Type B pancreatic cell (in vitro differentiated cells): ENCODE measurements around the gene LARP4B. TPM values are rescaled to one million over a fixed set of nuclear protein-coding genes. Genes with fewer than 3 reads are reported as not detected.

Experiments
- DNase-seq: peaks from one replicate; pipeline ENCODE4 v3.0.0; 2021; ENCODE audit warnings: mixed read lengths; ENCODE audit not compliant: unreplicated experiment; ENCODE audit errors: extremely low spot score
- H3K27ac Mint-ChIP-seq: 2 replicates; pipeline ENCODE4 v1.8.0; 2021; ENCODE audit warnings: mild to moderate bottlenecking, mixed read lengths
- H3K27me3 Mint-ChIP-seq: 2 replicates; pipeline ENCODE4 v1.8.0; 2021; ENCODE audit warnings: mixed read lengths
- H3K36me3 Mint-ChIP-seq: 2 replicates; pipeline ENCODE4 v1.8.0; 2021; ENCODE audit warnings: mixed read lengths
- H3K4me1 Mint-ChIP-seq: one replicate; pipeline ENCODE4 v1.8.0; 2021; ENCODE audit warnings: mixed read lengths; ENCODE audit not compliant: unreplicated experiment
- H3K4me3 Mint-ChIP-seq: 2 replicates; pipeline ENCODE4 v1.8.0; 2021; ENCODE audit warnings: mild to moderate bottlenecking, mixed read lengths
- H3K9me3 Mint-ChIP-seq: 2 replicates; pipeline ENCODE4 v1.8.0; 2021; ENCODE audit warnings: mixed read lengths
- CTCF ChIP-seq: fragments of 200-600 bp; sonication (generic); conservative IDR thresholded peaks from 2 replicates; pipeline ENCODE4 v1.5.0; 2021; ENCODE audit warnings: antibody characterized with exemption, mild to moderate bottlenecking
- total RNA-seq: library from RNA; stranded (reverse); gene quantifications from 2 replicates; pipeline ENCODE4 v1.2.1, GENCODE V29; 2021; ENCODE audit warnings: low replicate concordance

LARP4B gene
- total RNA-seq, 1 donor from 2014 or later: 82.1 TPM

DNA sequence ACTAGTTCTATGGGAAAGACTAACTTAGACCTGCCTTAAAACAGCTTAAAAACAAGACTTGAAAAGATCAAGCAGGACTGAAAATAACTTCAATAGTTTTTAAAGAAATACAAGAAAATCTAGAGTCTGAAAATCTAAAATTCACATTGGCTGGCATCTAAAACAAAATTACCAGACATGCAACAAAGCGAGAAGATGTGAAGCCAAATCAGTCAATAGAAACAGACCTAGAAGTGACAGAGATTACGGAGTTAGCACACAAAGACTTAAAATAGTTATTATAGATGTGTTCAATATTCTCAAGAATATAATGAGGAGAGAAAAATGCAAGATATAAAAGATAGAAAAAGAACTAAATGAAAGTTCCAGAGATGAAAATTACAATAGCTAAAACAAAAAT lies 163.7 kb downstream of the LARP4B start:
- no peaks in the 10 kb centered on the region for H3K36me3 Mint-ChIP-seq
- no peak for TF ChIP-seq CTCF
- peaks cover 18% of the 10 kb centered on the region for H3K9me3 Mint-ChIP-seq
- no peaks in the 10 kb centered on the region for H3K4me1 Mint-ChIP-seq
- H3K27ac Mint-ChIP-seq: no peak overlapping the region
- H3K4me3 Mint-ChIP-seq: no peak overlapping the region
- no peak for DNase-seq
- peaks cover 9% of the 10 kb centered on the region for H3K27me3 Mint-ChIP-seq

DNA sequence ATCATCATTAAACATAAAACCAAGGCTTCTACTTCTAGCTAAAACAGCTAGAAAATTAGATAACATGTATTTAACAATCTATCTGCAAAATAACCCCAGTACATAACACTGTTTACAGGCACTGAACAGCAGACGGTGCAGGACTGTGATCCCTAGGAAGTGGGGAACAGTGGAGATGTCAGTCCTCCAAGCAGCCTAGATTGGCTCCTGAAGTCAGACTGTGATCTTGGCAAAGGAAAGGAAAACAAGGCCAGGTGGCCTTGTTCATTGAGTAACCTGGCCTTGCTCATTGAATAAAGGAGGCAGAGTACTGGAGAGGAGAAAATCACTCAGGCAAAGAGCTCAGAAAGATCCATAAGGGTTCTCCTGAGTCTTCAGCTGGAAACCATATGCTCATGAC lies 164.3 kb downstream of the LARP4B start:
- DNase-seq: no peak
- Mint-ChIP-seq H3K36me3 (no peaks in the 10 kb centered on the region), H3K4me3 (no peak overlapping the region), H3K27ac (no peak overlapping the region), H3K9me3 (peaks cover 23% of the 10 kb centered on the region), H3K27me3 (peaks cover 9% of the 10 kb centered on the region), H3K4me1 (no peaks in the 10 kb centered on the region)
- TF ChIP-seq CTCF: no peak

DNA sequence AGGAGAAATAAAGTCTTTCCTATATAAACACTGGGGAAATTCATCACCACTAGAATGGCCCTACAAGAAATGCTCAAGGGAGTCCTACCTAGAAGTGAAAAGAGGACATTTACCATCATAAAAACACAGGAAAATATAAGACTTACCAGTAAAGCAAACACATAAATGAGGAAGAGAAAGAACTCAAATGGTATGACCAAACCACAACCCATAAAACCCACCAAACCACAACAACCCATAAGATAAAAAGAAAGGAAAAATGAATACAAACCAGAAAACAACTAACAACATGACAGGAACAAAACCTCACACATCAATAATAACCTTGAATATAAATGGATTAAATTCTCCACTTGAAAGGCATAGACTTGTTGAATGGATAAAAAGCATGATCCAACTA lies 170.1 kb downstream of the LARP4B start:
- Mint-ChIP-seq H3K4me3 (no peak overlapping the region), H3K27me3 (peaks cover 12% of the 10 kb centered on the region), H3K4me1 (no peaks in the 10 kb centered on the region), H3K27ac (no peak overlapping the region), H3K9me3 (peaks cover 28% of the 10 kb centered on the region), H3K36me3 (no peaks in the 10 kb centered on the region)
- no peak for TF ChIP-seq CTCF
- no peak for DNase-seq

DNA sequence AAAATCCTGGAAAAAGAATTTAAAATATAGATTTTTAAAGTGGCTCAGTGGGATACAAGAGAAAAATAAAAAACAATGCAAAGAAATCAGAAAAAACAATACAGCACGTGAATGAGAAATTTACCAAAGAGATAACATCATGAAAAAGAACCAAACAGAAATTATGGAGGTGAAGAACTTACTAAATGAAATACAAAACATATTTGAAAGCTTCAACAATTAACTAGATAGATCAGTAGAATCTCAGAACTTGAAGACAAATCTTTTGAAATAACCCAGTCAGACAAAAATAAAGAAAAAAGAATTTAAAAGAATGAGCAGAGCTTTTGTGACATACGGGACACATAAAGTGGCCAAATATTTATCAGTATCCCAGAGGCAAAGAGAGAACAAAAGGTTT lies 170.9 kb downstream of the LARP4B start:
- no peaks in the 10 kb centered on the region for H3K4me1 Mint-ChIP-seq
- no peaks in the 10 kb centered on the region for H3K36me3 Mint-ChIP-seq
- TF ChIP-seq CTCF: no peak
- H3K4me3 Mint-ChIP-seq: no peak overlapping the region
- peaks cover 13% of the 10 kb centered on the region for H3K27me3 Mint-ChIP-seq
- no peak overlapping the region for H3K27ac Mint-ChIP-seq
- H3K9me3 Mint-ChIP-seq: peaks cover 28% of the 10 kb centered on the region
- no peak for DNase-seq

- Mint-ChIP-seq H3K9me3 (peaks cover 28% of the 10 kb centered on the region), H3K4me1 (no peaks in the 10 kb centered on the region), H3K36me3 (no peaks in the 10 kb centered on the region), H3K4me3 (no peak overlapping the region), H3K27ac (no peak overlapping the region), H3K27me3 (peaks cover 16% of the 10 kb centered on the region)
- no peak for TF ChIP-seq CTCF
- DNase-seq: no peak
These were observed 171.5 kb downstream of the LARP4B start for GRCh38 chr10:759898-760477.

Other genes starting within 250 kb of the LARP4B start
- 22.6 and 23.1 TPM in 2 replicates for gene DIP2C, start 242.0 kb downstream of the LARP4B start, total RNA-seq
- 57.8 and 65.9 TPM in 2 replicates for gene GTPBP4, start 56.7 kb upstream of the LARP4B start, total RNA-seq
- not detected in 2 replicates for gene IDI2, start 94.2 kb upstream of the LARP4B start, total RNA-seq
- 45.2 and 54.1 TPM in 2 replicates for gene IDI1, start 117.4 kb upstream of the LARP4B start, total RNA-seq
- gene WDR37, start 124.7 kb upstream of the LARP4B start, total RNA-seq: 16.2 and 17.6 TPM in 2 replicates